GM12878 (cell line): ENCODE measurements around the gene THUMPD3. TPM values are rescaled to one million over a fixed set of nuclear protein-coding genes. Genes with fewer than 3 reads are reported as not detected.

Experiments used
- ATAC-seq: fragments of 200-7000 bp; cut with Tn5 transposase; 3 replicates; pipeline ENCODE4 v1.9.1; 2020; ENCODE audit warnings: mild to moderate bottlenecking, moderate library complexity
- BruUV-seq: library from RNA; stranded (reverse); fragments of 400-500 nt; replicated peaks from 2 replicates; lab custom pipeline; 2021; lab: Mats Ljungman, UMichigan
- CTCF ChIA-PET: fragments of 300-600 bp; sonication (Branson Sonifier 250); formaldehyde crosslinking; extraction: SDS; loops from one replicate; lab custom pipeline; 2021; ENCODE audit warnings: inconsistent platforms; lab: Yijun Ruan, JAX
- POLR2A ChIA-PET: fragments of 350-600 bp; formaldehyde crosslinking; extraction: SDS; loops from one replicate; lab custom pipeline; 2021; ENCODE audit warnings: inconsistent platforms; lab: Charles Lee
- RAD21 ChIA-PET: fragments of 300-600 bp; sonication (Branson Sonifier 250); formaldehyde crosslinking; loops from one replicate; lab custom pipeline; 2023; ENCODE audit warnings: antibody characterized with exemption; ENCODE audit not compliant: unreplicated experiment; lab: Charles Lee
- SMC1A ChIA-PET: fragments of 300-600 bp; sonication (Branson Sonifier 250); formaldehyde crosslinking; loops from one replicate; lab custom pipeline; 2023; ENCODE audit not compliant: unreplicated experiment, uncharacterized antibody; lab: Charles Lee
- DNase-seq: peaks from one replicate; pipeline ENCODE4 v3.0.0-alpha.2; 2011; ENCODE audit warnings: low read depth, low spot score
- FAIRE-seq: peaks from 3 replicates; lab custom pipeline; 2011; peaks lifted over from hg19 to GRCh38; lab: Jason Lieb, UNC
- H2AFZ ChIP-seq: 2 replicates; pipeline ENCODE4 v1.6.0; 2011; ENCODE audit warnings: low read depth, low read length, control low read depth; ENCODE audit not compliant: control insufficient read depth
- H3K27ac ChIP-seq: 2 replicates; pipeline ENCODE4 v1.5.1; 2011; ENCODE audit warnings: control low read depth; ENCODE audit not compliant: control insufficient read depth, insufficient read depth
- H3K27me3 ChIP-seq, 2 experiments: replicated peaks in 1 of 2; 2 replicates each; pipeline versions ENCODE4 v1.6.0 to v1.6.1; 2011; ENCODE audit warnings: low read length in 1 of 2; ENCODE audit not compliant: control insufficient read depth in 2 of 2, insufficient read depth in 2 of 2
- H3K36me3 ChIP-seq, 2 experiments: 2 replicates each; pipeline ENCODE4 v1.5.1; 2011; ENCODE audit warnings: low read length in 1 of 2; ENCODE audit not compliant: control insufficient read depth in 2 of 2, insufficient read depth in 2 of 2
- H3K4me1 ChIP-seq: 2 replicates; pipeline ENCODE4 v1.6.1; 2011; ENCODE audit warnings: mild to moderate bottlenecking, low read length, moderate library complexity, mixed read lengths; ENCODE audit not compliant: control insufficient read depth, insufficient read depth
- H3K4me2 ChIP-seq: 2 replicates; pipeline ENCODE4 v1.6.0; 2011; ENCODE audit warnings: control low read depth; ENCODE audit not compliant: control insufficient read depth, insufficient read depth
- H3K4me3 ChIP-seq: fragments of 200-600 bp; sonication (generic); 2 replicates; pipeline ENCODE4 v1.5.1; 2016
- H3K79me2 ChIP-seq: 2 replicates; pipeline ENCODE4 v1.6.0; 2011; ENCODE audit warnings: low read length; ENCODE audit not compliant: control insufficient read depth, insufficient read depth
- H3K9ac ChIP-seq: 2 replicates; pipeline ENCODE4 v1.8.0; 2011; ENCODE audit warnings: low read length, control low read depth, mixed read lengths; ENCODE audit not compliant: control insufficient read depth, insufficient read depth
- H3K9me3 ChIP-seq: replicated peaks from 3 replicates; pipeline ENCODE4 v1.5.1; 2011; ENCODE audit warnings: mild to moderate bottlenecking, low read length; ENCODE audit not compliant: control insufficient read depth, insufficient read depth
- H4K20me1 ChIP-seq: 2 replicates; pipeline ENCODE4 v1.6.0; 2011; ENCODE audit not compliant: control insufficient read depth, insufficient read depth
- BCL11A ChIP-seq: IDR thresholded peaks from 2 replicates; pipeline ENCODE4 v1.6.1; 2011; ENCODE audit warnings: low read depth, low read length
- IRF3 ChIP-seq: fragments of 450-650 bp; IDR thresholded peaks from 2 replicates; pipeline ENCODE4 v1.6.1; 2014; ENCODE audit warnings: mild to moderate bottlenecking
- MAX ChIP-seq: IDR thresholded peaks from 2 replicates; pipeline ENCODE4 v1.6.1; 2012; ENCODE audit warnings: low read depth, low read length, improper control_type of control experiment
- MLLT1 ChIP-seq: fragments of 450-650 bp; IDR thresholded peaks from 2 replicates; pipeline ENCODE4 v1.6.1; 2016; ENCODE audit warnings: mild to moderate bottlenecking
- NFIC ChIP-seq: IDR thresholded peaks from 2 replicates; pipeline ENCODE4 v1.6.1; 2012; ENCODE audit warnings: low read depth, mild to moderate bottlenecking, inconsistent platforms, low read length, moderate library complexity
- POU2F2 ChIP-seq: IDR thresholded peaks from 3 replicates; pipeline ENCODE4 v1.6.1; 2011; ENCODE audit warnings: low read depth, mild to moderate bottlenecking, low read length, borderline replicate concordance
- RELB ChIP-seq: fragments of 450-650 bp; IDR thresholded peaks from 2 replicates; pipeline ENCODE4 v1.6.1; 2017; ENCODE audit warnings: low read depth, mild to moderate bottlenecking, moderate library complexity
- SPI1 ChIP-seq: IDR thresholded peaks from 2 replicates; pipeline ENCODE4 v1.6.1; 2011; ENCODE audit warnings: low read depth, mild to moderate bottlenecking, low read length, moderate library complexity, borderline replicate concordance; ENCODE audit not compliant: insufficient read depth
- SUPT20H ChIP-seq: IDR thresholded peaks from 2 replicates; pipeline ENCODE4 v1.6.1; 2011; ENCODE audit warnings: low read depth, mild to moderate bottlenecking, low read length, moderate library complexity, borderline replicate concordance; ENCODE audit not compliant: control insufficient read depth
- ZBTB33 ChIP-seq: fragments of 450-650 bp; IDR thresholded peaks from 2 replicates; pipeline ENCODE4 v1.6.1; 2017; ENCODE audit warnings: mild to moderate bottlenecking
- ZSCAN29 ChIP-seq: fragments of 450-650 bp; IDR thresholded peaks from 2 replicates; pipeline ENCODE4 v1.6.1; 2017; ENCODE audit warnings: mild to moderate bottlenecking, moderate library complexity
- WGBS: methylation state at CpG from one replicate; pipeline ENCODE4 v1.1.6; 2016; ENCODE audit warnings: low lambda C conversion rate; ENCODE audit not compliant: insufficient replicate concordance, insufficient coverage; ENCODE audit errors: missing lambda C conversion rate; 5-methylcytosine and 5-hydroxymethylcytosine counted together
- in situ Hi-C: fragments of 300-500 bp; cut with MboI; formaldehyde crosslinking; loops from 9 replicates; pipeline ENCODE4 v1.14.3; 2018; ENCODE audit warnings: mixed read lengths
- intact Hi-C: fragments of 100-400 bp; cut with micrococcal nuclease; formaldehyde crosslinking; loops from one replicate; pipeline ENCODE4 v1.14.2; 2022; ENCODE audit not compliant: unreplicated experiment
- polyA plus RNA-seq, 11 experiments: library from polyadenylated mRNA; depleted of rRNA in 4 of 11; unstranded in 6 of 11; stranded (reverse) in 5 of 11; fragments of >200 nt; fragmentation: Nextera tagmentation in 4 of 11; fragmentation: Illumina TruSeq in 1 of 11; extraction: Ambion mirVana in 4 of 11; extraction: Trizol in 1 of 11; gene quantifications; 1 replicate in 1 of 11; 2 replicates in 10 of 11; pipeline versions ENCODE4 v1.2.1 to v1.2.3, GENCODE V29; 2011 to 2016; ENCODE audit warnings: inconsistent platforms in 2 of 11, missing spikeins in 2 of 11, low read depth in 1 of 11
- total RNA-seq, 4 experiments: library from RNA; depleted of rRNA in 3 of 4; stranded (reverse); fragments of >200 nt in 3 of 4; fragmentation: Illumina TruSeq in 1 of 4; extraction: Trizol in 1 of 4; gene quantifications; 2 replicates each; pipeline versions ENCODE4 v1.2.1 to v1.2.3, GENCODE V29; 2013 to 2021

Gene THUMPD3
- total and polyA plus RNA-seq, 10 of the 15 experiments (the other 5 are each of a cell fraction or from before 2014, with no cell fraction given), result 28.7 to 47.4 (median 41.8) TPM

- SMC1A ChIA-PET, result no interaction called here
- intact Hi-C loops (no loop called here), in situ Hi-C loops (no loop called here)
- Histone ChIP-seq H4K20me1 (peaks cover 3% of the 10 kb centered on the region), H3K9me3 (no peaks in the 10 kb centered on the region), H3K27ac (no peak overlapping the region), H3K4me2 (no peak overlapping the region), H3K4me3 (no peak overlapping the region), H3K9ac (no peak overlapping the region), H2AFZ (no peak overlapping the region), H3K27me3 (no peaks in the 10 kb centered on the region), H3K36me3 (peaks cover 5 to 53% of the 10 kb centered on the region in 2 experiments), H3K4me1 (no peaks in the 10 kb centered on the region), H3K79me2 (peaks cover 32% of the 10 kb centered on the region)
- WGBS, result 100% methylated on average over 2 of the region's 2 CpGs
- CTCF ChIA-PET, result no interaction called here
- no peak for ATAC-seq
- POLR2A ChIA-PET, result no interaction called here
- no peak for DNase-seq
- no TSS peak for BruUV-seq
- no peak for TF ChIP-seq ZSCAN29
- TF ChIP-seq POU2F2, result no peak
- no peak for TF ChIP-seq SPI1
- TF ChIP-seq BCL11A, result no peak
- no peak for TF ChIP-seq RELB
- no peak for TF ChIP-seq IRF3
- no peak for TF ChIP-seq SUPT20H
- no peak for TF ChIP-seq ZBTB33
- no peak for TF ChIP-seq MLLT1
- TF ChIP-seq NFIC, result no peak
- no peak for TF ChIP-seq MAX
- FAIRE-seq, result no peak
- RAD21 ChIA-PET, result no interaction called here
Observed at GRCh38 chr3:9387322-9387655, 24.4 kb downstream of the THUMPD3 start.
